ENCODE results near the gene KCTD10.
"Not testable (repeated sequence)": the region's sequence is repeated elsewhere in the genome, so short reads cannot be mapped to it uniquely, and the experiment has no call there.

The KCTD10 gene

GRCh38 chr12:109493938-109494337 lies 16.8 kb upstream of the KCTD10 start:
- no peak for DNase-seq

GRCh38 chr12:109493090-109493489 lies 16.0 kb upstream of the KCTD10 start:
- no peak for DNase-seq

GRCh38 chr12:109492371-109492770 lies 15.3 kb upstream of the KCTD10 start:
- DNase-seq, result no peak

- no peak for DNase-seq
These were observed 14.6 kb upstream of the KCTD10 start for GRCh38 chr12:109491671-109492070.

- no peak for DNase-seq
These were observed 13.0 kb upstream of the KCTD10 start for GRCh38 chr12:109489955-109490565.

GRCh38 chr12:109489016-109489954 lies 12.2 kb upstream of the KCTD10 start:
- no peak for DNase-seq

- no peak for DNase-seq
These were observed 11.1 kb upstream of the KCTD10 start for GRCh38 chr12:109488051-109488665.

GRCh38 chr12:109487181-109488050 lies 10.3 kb upstream of the KCTD10 start:
- DNase-seq, result no peak

- DNase-seq, result no peak
These were observed 8.1 kb upstream of the KCTD10 start for GRCh38 chr12:109485201-109485600.

GRCh38 chr12:109483346-109483745 lies 6.2 kb upstream of the KCTD10 start:
- DNase-seq, result no peak

GRCh38 chr12:109482894-109483293 lies 5.8 kb upstream of the KCTD10 start:
- no peak for DNase-seq

GRCh38 chr12:109482491-109482890 lies 5.4 kb upstream of the KCTD10 start:
- no peak for DNase-seq

GRCh38 chr12:109481863-109482262 lies 4.8 kb upstream of the KCTD10 start:
- no peak for DNase-seq

- DNase-seq, result no peak
These were observed 3.3 kb upstream of the KCTD10 start for GRCh38 chr12:109480356-109480755.

- DNase-seq, result no peak
These were observed 2.7 kb upstream of the KCTD10 start for GRCh38 chr12:109479761-109480160.

GRCh38 chr12:109477963-109478315 lies 839 bp upstream of the KCTD10 start:
- DNase-seq, result no peak

- no peak for DNase-seq
These were observed 304 bp downstream of the KCTD10 start for GRCh38 chr12:109476807-109477184.

GRCh38 chr12:109475993-109476806 lies 900 bp downstream of the KCTD10 start:
- DNase-seq, result no peak

GRCh38 chr12:109475121-109475520 lies 2.0 kb downstream of the KCTD10 start:
- DNase-seq, result no peak

GRCh38 chr12:109473526-109474270 lies 3.4 kb downstream of the KCTD10 start:
- not testable (repeated sequence) for DNase-seq

- no peak for DNase-seq
These were observed 4.1 kb downstream of the KCTD10 start for GRCh38 chr12:109473006-109473405.
